HepG2 (cell line): ENCODE data around the gene TCF7L2. TPM values are rescaled to one million over a fixed set of nuclear protein-coding genes. Genes with fewer than 3 reads are reported as not detected.
A peak's percentile ranks its signal among the peaks of the same experiment; 100 is the strongest.

Experiments used
- BCL3 ChIP-seq: sonication (generic); formaldehyde crosslinking; IDR thresholded peaks from 2 replicates; pipeline ENCODE4 v1.5.1; 2020; ENCODE audit warnings: mild to moderate bottlenecking, missing genetic modification reagents, moderate library complexity
- E2F1 ChIP-seq: sonication (generic); formaldehyde crosslinking; IDR thresholded peaks from 2 replicates; pipeline ENCODE4 v1.5.0; 2020; ENCODE audit warnings: missing genetic modification reagents
- HBP1 ChIP-seq: IDR thresholded peaks from 2 replicates; pipeline ENCODE4 v1.6.1; 2016; ENCODE audit warnings: low read depth, control low read depth
- HINFP ChIP-seq: sonication (generic); formaldehyde crosslinking; IDR thresholded peaks from 2 replicates; pipeline ENCODE4 v1.4.0; 2020; ENCODE audit warnings: low read depth, mild to moderate bottlenecking, missing genetic modification reagents
- KLF11 ChIP-seq: IDR thresholded peaks from 2 replicates; pipeline ENCODE4 v1.6.1; 2016; ENCODE audit warnings: missing compliant biosample characterization
- KLF16 ChIP-seq, 2 experiments: sonication (generic) in 1 of 2; formaldehyde crosslinking in 1 of 2; IDR thresholded peaks; 2 replicates each; pipeline versions ENCODE4 v1.6.1 to v1.8.0; 2016 to 2023; ENCODE audit warnings: missing genetic modification reagents in 2 of 2, missing compliant biosample characterization in 1 of 2
- MXD1 ChIP-seq: sonication (generic); formaldehyde crosslinking; IDR thresholded peaks from 2 replicates; pipeline ENCODE4 v1.4.0; 2020; ENCODE audit warnings: mild to moderate bottlenecking, missing genetic modification reagents
- PRDM10 ChIP-seq: sonication (generic); formaldehyde crosslinking; IDR thresholded peaks from 2 replicates; pipeline ENCODE4 v1.4.0; 2020; ENCODE audit warnings: low read depth, missing genetic modification reagents
- SOX5 ChIP-seq: IDR thresholded peaks from 2 replicates; pipeline ENCODE4 v1.6.1; 2016; ENCODE audit warnings: borderline replicate concordance
- THAP8 ChIP-seq: sonication (generic); formaldehyde crosslinking; IDR thresholded peaks from 2 replicates; pipeline ENCODE4 v1.5.1; 2020; ENCODE audit warnings: missing genetic modification reagents, mild to moderate bottlenecking, borderline replicate concordance
- YEATS4 ChIP-seq: sonication (generic); formaldehyde crosslinking; IDR thresholded peaks from 2 replicates; pipeline ENCODE4 v1.4.0; 2020; ENCODE audit warnings: missing genetic modification reagents, borderline replicate concordance
- ZMAT5 ChIP-seq: sonication (generic); formaldehyde crosslinking; IDR thresholded peaks from 2 replicates; pipeline ENCODE4 v1.5.0; 2020; ENCODE audit warnings: mild to moderate bottlenecking, low read depth, missing genetic modification reagents, borderline replicate concordance
- ZNF501 ChIP-seq: sonication (generic); formaldehyde crosslinking; IDR thresholded peaks from 2 replicates; pipeline ENCODE4 v1.5.1; 2020; ENCODE audit warnings: mild to moderate bottlenecking, moderate library complexity, missing genetic modification reagents
- ZNF704 ChIP-seq: sonication (generic); formaldehyde crosslinking; IDR thresholded peaks from 2 replicates; pipeline ENCODE4 v1.8.1; 2023; ENCODE audit warnings: mild to moderate bottlenecking, inconsistent platforms, moderate library complexity, missing genetic modification reagents, borderline replicate concordance
- ZNF713 ChIP-seq: sonication (generic); formaldehyde crosslinking; IDR thresholded peaks from 2 replicates; pipeline ENCODE4 v1.4.0; 2020; ENCODE audit warnings: mild to moderate bottlenecking, missing genetic modification reagents
- ZNF788 ChIP-seq: sonication (generic); formaldehyde crosslinking; IDR thresholded peaks from 2 replicates; pipeline ENCODE4 v1.5.0; 2020; ENCODE audit warnings: mild to moderate bottlenecking, missing genetic modification reagents, borderline replicate concordance
- polyA plus RNA-seq, 8 experiments: library from polyadenylated mRNA; depleted of rRNA in 3 of 8; stranded (reverse) in 7 of 8; unstranded in 1 of 8; fragments of >200 nt; fragmentation: Illumina TruSeq in 4 of 8; extraction: Trizol in 4 of 8; gene quantifications; 2 replicates each; pipeline versions ENCODE4 v1.2.1 to v1.2.3, GENCODE V29; 2011 to 2016; ENCODE audit warnings: low read depth in 4 of 8, missing spikeins in 1 of 8, mixed read lengths in 1 of 8; ENCODE audit not compliant: insufficient read depth in 1 of 8
- total RNA-seq, 5 experiments: library from RNA; depleted of rRNA; stranded (reverse); fragments of >200 nt; fragmentation: Illumina TruSeq; extraction: Trizol; gene quantifications; 2 replicates each; pipeline ENCODE4 v1.2.3, GENCODE V29; 2016; ENCODE audit warnings: low read depth in 1 of 5

The TCF7L2 gene
- total and polyA plus RNA-seq, 2 of the 13 experiments (the other 11 are each of a cell fraction or from before 2014, with no cell fraction given), result 3.9 to 13.7 TPM

- TF ChIP-seq PRDM10, result no peak
- TF ChIP-seq E2F1 (CRISPR knock-in tag), result no peak
- TF ChIP-seq ZNF704, result no peak
- TF ChIP-seq ZNF501 (CRISPR knock-in tag), result no peak
- no peak for TF ChIP-seq YEATS4
- TF ChIP-seq ZNF788 (CRISPR knock-in tag), result no peak
- peak in 1 of 2 experiments; percentile 47; a peak in 1 of 4 replicates for TF ChIP-seq KLF16 (CRISPR knock-in tag; IDR thresholded peaks at IDR 0.05)
- no peak for TF ChIP-seq HBP1 (CRISPR knock-in tag)
- TF ChIP-seq KLF11 (CRISPR knock-in tag), result no peak
- TF ChIP-seq MXD1 (CRISPR knock-in tag), result no peak
- no peak for TF ChIP-seq ZMAT5 (CRISPR knock-in tag)
- no peak for TF ChIP-seq HINFP (CRISPR knock-in tag)
- no peak for TF ChIP-seq ZNF713 (CRISPR knock-in tag)
- TF ChIP-seq THAP8 (CRISPR knock-in tag), result no peak
- TF ChIP-seq SOX5 (CRISPR knock-in tag), result peak; percentile 70; the same call in 1 of the 2 replicates
- no peak for TF ChIP-seq BCL3 (CRISPR knock-in tag)
These were observed 54.1 kb downstream of the TCF7L2 start (continued) for GRCh38 chr10:113004069-113004618.
